Glutamatergic neuron (in vitro differentiated cells): ENCODE data around the gene PDLIM7. TPM values are rescaled to one million over a fixed set of nuclear protein-coding genes. Genes with fewer than 3 reads are reported as not detected.
"Not testable (repeated sequence)": the region's sequence is repeated elsewhere in the genome, so short reads cannot be mapped to it uniquely, and the experiment has no call there.

Source experiments
- DNase-seq: peaks from one replicate; pipeline ENCODE4 v3.0.0; 2022
- H3K27ac Mint-ChIP-seq: one replicate; pipeline ENCODE4 v1.8.0; 2020; ENCODE audit warnings: mild to moderate bottlenecking, mixed read lengths, inconsistent platforms; ENCODE audit not compliant: unreplicated experiment
- H3K27me3 Mint-ChIP-seq: one replicate; pipeline ENCODE4 v1.8.0; 2020; ENCODE audit warnings: mild to moderate bottlenecking, moderate library complexity, mixed read lengths, inconsistent platforms; ENCODE audit not compliant: unreplicated experiment
- H3K36me3 Mint-ChIP-seq: one replicate; pipeline ENCODE4 v1.8.0; 2020; ENCODE audit warnings: mild to moderate bottlenecking, mixed read lengths, inconsistent platforms; ENCODE audit not compliant: unreplicated experiment
- H3K4me1 Mint-ChIP-seq: one replicate; pipeline ENCODE4 v1.8.0; 2020; ENCODE audit warnings: mild to moderate bottlenecking, low read depth, mixed read lengths, inconsistent platforms; ENCODE audit not compliant: unreplicated experiment
- H3K4me3 Mint-ChIP-seq: one replicate; pipeline ENCODE4 v1.8.0; 2020; ENCODE audit warnings: mild to moderate bottlenecking, mixed read lengths, inconsistent platforms; ENCODE audit not compliant: unreplicated experiment
- H3K9me3 Mint-ChIP-seq: one replicate; pipeline ENCODE4 v1.8.0; 2020; ENCODE audit warnings: mild to moderate bottlenecking, moderate library complexity, mixed read lengths, inconsistent platforms; ENCODE audit not compliant: unreplicated experiment
- CTCF ChIP-seq: fragments of 200-600 bp; sonication (generic); IDR thresholded peaks from one replicate; pipeline ENCODE4 v1.5.0; 2021; ENCODE audit not compliant: partially characterized antibody, unreplicated experiment
- total RNA-seq: library from RNA; stranded (reverse); fragmentation: NEBNext Ultra II Directional; extraction: Animal tissue kit (Norgen Biotek cat#: 25700); gene quantifications from one replicate; pipeline ENCODE4 v1.2.1, GENCODE V29; 2021; ENCODE audit not compliant: unreplicated experiment

Gene PDLIM7
- total RNA-seq, 1 donor from 2014 or later: 430 TPM

GRCh38 chr5:177489119-177489716 lies 8.2 kb downstream of the PDLIM7 start:
- Mint-ChIP-seq H3K4me3 (peak overlapping the region; percentile 67), H3K27ac (peak overlapping the region; percentile 81), H3K36me3 (no peaks in the 10 kb centered on the region), H3K4me1 (peaks cover 30% of the 10 kb centered on the region), H3K27me3 (peaks cover 14% of the 10 kb centered on the region), H3K9me3 (peaks cover 19% of the 10 kb centered on the region)
- DNase-seq: peak; percentile 73
- TF ChIP-seq CTCF: peak; percentile 18

GRCh38 chr5:177487975-177488374 lies 9.4 kb downstream of the PDLIM7 start:
- peaks cover 18% of the 10 kb centered on the region for H3K27me3 Mint-ChIP-seq
- H3K9me3 Mint-ChIP-seq: peaks cover 20% of the 10 kb centered on the region
- no peak for DNase-seq
- H3K36me3 Mint-ChIP-seq: no peaks in the 10 kb centered on the region
- H3K4me3 Mint-ChIP-seq: no peak overlapping the region
- no peak overlapping the region for H3K27ac Mint-ChIP-seq
- peaks cover 34% of the 10 kb centered on the region for H3K4me1 Mint-ChIP-seq
- no peak for TF ChIP-seq CTCF

- Mint-ChIP-seq H3K27me3 (peaks cover 19% of the 10 kb centered on the region), H3K9me3 (peaks cover 16% of the 10 kb centered on the region), H3K36me3 (no peaks in the 10 kb centered on the region), H3K4me1 (peaks cover 33% of the 10 kb centered on the region), H3K27ac (no peak overlapping the region), H3K4me3 (no peak overlapping the region)
- TF ChIP-seq CTCF: no peak
- no peak for DNase-seq
Observed at GRCh38 chr5:177487144-177487543, 10.3 kb downstream of the PDLIM7 start.

GRCh38 chr5:177486256-177486655 lies 11.1 kb downstream of the PDLIM7 start:
- H3K27me3 Mint-ChIP-seq: peaks cover 18% of the 10 kb centered on the region
- no peak for TF ChIP-seq CTCF
- no peak overlapping the region for H3K4me3 Mint-ChIP-seq
- H3K36me3 Mint-ChIP-seq: no peaks in the 10 kb centered on the region
- H3K27ac Mint-ChIP-seq: no peak overlapping the region
- peaks cover 16% of the 10 kb centered on the region for H3K9me3 Mint-ChIP-seq
- peaks cover 33% of the 10 kb centered on the region for H3K4me1 Mint-ChIP-seq
- DNase-seq: no peak

GRCh38 chr5:177485753-177486152 lies 11.7 kb downstream of the PDLIM7 start:
- not testable (repeated sequence) for DNase-seq, H3K36me3 Mint-ChIP-seq, H3K4me3 Mint-ChIP-seq
- Mint-ChIP-seq H3K27ac (peak overlapping the region; percentile 91), H3K9me3 (peaks cover 16% of the 10 kb centered on the region), H3K4me1 (peaks cover 33% of the 10 kb centered on the region), H3K27me3 (peaks cover 16% of the 10 kb centered on the region)
